HG03378 (cell line): ENCODE results near the gene CGAS.
"Not testable (repeated sequence)": the region's sequence is repeated elsewhere in the genome, so short reads cannot be mapped to it uniquely, and the experiment has no call there.

Experiments
- ATAC-seq: cut with Tn5 transposase; IDR thresholded peaks from one replicate; pipeline ENCODE4 v1.9.1; 2021; ENCODE audit warnings: mild to moderate bottlenecking, moderate library complexity; ENCODE audit not compliant: unreplicated experiment

Gene CGAS

GRCh38 chr6:73400656-73401055 is 51.4 kb downstream of the CGAS start:
- ATAC-seq = no peak

DNA sequence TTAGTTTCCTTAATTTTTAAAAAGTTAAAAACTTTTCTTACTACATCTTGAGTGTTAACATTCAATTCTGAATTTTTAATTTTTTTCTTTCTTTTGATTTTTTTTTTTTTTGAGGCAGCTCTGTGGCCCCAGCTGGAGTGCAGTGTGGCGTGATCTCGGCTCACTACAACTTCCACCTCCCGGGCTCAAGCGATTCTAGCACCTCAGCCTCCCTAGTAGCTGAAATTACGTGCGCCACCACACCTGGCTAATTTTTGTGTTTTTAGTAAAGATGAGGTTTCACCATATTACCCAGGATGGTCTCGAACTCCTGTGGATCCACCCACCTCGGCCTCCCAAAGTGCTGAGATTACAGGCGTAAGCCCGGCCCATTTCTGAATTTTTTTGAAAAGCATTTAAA is 56.2 kb downstream of the CGAS start:
- no peak for ATAC-seq

DNA sequence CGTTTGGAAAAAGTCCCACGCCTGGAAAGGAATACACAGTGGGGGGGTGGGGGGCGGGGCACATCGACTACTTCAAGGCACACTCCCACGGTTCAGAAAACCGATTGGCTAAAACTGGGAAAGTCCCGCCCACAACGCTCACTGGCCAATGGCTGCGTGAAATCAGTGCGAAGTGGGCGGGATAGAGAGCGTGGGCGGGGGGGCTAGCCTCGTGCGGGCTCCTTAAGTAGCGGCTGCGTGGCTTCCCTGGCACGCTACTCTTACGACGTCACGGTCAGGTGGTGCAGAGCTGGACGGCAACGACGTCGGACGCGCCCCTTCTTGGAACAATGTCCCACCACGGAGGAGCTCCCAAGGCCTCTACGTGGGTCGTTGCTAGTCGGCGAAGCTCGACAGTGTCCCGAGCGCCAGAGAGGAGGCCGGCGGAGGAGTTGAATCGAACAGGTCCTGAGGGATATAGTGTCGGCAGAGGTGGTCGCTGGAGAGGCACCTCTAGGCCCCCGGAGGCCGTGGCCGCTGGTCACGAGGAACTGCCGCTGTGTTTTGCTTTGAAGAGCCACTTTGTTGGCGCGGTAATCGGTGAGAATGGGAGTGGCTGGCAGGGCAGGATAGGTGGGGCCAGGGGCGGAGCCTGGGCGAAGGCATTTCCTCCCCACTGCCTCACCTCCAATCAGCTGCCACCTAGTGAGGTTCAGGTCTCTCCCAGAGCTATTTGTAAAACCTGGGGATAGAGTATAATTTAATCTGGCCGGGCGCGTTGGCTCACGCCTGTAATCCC is 57.3 kb downstream of the CGAS start, which contains the start of gene DDX43:
DDX43 (plus strand) TSS at position 252 of the 778 bp plus-strand sequence; CDS start at position 330, 78 bp downstream.
- ATAC-seq = no peak

GRCh38 chr6:73393278-73393677 is 58.8 kb downstream of the CGAS start:
- no peak for ATAC-seq

DNA sequence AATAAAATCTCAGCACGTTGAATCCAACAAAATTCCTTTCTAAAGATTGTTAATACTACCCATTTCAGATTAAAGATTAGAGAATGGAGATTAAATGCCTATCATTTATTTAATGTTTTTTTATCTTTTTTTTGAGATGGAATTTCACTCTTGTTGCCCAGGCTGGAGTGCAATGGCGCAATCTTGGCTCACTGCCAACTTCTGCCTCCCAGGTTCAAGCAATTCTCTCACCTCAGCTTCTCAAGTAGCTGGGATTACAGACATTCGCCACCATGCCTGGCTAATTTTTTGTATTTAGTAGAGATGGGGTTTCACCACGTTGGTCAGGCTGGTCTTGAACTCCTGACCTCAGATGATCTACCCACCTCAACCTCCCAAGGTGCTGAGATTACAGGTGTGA is 59.9 kb downstream of the CGAS start:
- not testable (repeated sequence) for ATAC-seq

- ATAC-seq = no peak
Observed at GRCh38 chr6:73391675-73392074, 60.4 kb downstream of the CGAS start.

- no peak for ATAC-seq
Observed at GRCh38 chr6:73389854-73390253, 62.2 kb downstream of the CGAS start.

DNA sequence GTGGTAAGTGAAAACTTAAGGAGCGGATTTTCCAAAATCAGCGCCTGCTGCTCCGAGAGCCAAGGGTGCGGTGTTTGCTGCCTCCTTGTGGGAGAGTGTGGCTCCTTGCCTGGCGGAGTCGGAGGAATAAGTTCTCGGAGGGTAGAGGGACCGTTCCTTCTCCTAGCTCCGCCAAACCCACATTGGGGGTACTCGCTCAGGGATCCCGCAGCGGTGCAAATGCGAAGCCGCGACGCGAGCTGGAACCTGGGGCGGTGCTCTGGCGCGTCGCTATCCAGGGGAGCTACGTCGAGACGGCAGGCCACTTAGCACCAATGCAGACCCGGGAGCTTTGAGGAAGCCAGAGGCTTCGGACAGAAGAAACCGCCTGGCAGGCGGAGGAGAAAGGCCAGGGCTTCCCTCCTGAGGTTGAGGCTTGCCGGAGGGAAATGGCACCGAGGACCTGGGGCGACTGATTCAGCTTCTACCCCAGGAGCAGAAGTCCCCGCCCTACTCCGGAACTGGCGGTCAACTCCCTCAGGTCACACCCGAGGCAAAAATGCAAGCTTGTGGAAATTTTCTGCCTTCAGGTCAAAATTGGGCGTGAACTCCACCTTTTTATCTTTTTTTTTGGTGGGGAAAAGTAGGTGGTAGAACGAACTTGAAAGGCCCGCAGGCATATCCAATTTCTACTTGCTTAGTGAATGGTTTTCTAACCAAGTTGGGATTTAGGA is 63.1 kb downstream of the CGAS start:
- peak; percentile 76 for ATAC-seq

- ATAC-seq = peak; percentile 28
Observed at GRCh38 chr6:73388433-73388799, 63.7 kb downstream of the CGAS start.

DNA sequence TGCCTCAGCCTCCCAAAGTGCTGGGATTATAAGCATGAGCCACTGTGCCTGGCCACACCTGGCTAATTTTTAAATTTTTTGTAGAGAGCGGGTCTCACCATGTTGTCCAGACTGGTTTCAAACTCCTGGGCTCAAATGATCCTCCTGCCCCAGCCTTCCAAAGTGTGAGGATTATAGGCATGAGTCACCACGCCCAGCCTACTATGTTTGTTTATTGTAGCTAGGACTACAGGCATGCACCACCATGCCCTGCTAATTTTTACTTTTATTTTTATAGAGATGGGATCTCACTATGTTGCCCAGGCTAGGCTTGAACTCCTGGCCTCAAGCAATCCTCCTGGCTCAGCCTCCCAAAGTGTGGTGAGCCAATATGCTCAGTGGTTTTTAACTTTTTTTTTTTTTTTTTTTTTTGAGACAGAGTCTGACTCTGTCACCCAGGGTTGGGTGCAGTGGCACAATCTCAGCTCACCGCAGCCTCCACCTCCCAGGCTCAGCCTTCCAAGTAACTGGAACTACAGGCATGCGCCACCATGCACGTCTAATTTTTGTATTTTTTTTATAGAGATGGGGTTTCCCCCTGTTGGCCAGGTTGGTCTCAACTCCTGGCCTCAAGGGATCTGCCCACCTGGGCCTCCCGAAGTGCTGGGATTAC is 69.5 kb downstream of the CGAS start:
- no peak for ATAC-seq

GRCh38 chr6:73381531-73381930 is 70.6 kb downstream of the CGAS start:
- not testable (repeated sequence) for ATAC-seq

DNA sequence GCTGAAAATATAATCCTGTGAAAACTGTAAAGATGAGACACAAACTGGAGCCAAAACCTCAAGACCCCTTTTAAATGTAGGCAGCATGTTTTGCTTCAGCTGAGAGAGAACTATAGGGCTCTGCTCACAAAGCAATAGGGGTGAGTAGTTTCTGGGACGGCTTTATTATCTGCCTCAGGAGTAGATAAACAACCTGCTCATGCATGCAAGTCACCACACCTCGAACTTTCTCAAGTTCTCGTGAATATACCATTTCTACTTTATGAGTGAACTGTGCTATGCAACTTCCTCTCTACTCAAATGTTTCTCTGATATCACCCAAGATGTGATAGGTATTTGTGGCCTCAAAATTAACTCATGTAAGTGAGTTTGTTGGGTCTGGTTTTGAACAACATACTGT is 74.9 kb downstream of the CGAS start:
- no peak for ATAC-seq

- no peak for ATAC-seq
Observed at GRCh38 chr6:73375216-73375615, 76.9 kb downstream of the CGAS start.
